ENCODE measurements around the gene STKLD1.
"Not testable (repeated sequence)": the region's sequence is repeated elsewhere in the genome, so short reads cannot be mapped to it uniquely, and the experiment has no call there.

The STKLD1 gene

DNA sequence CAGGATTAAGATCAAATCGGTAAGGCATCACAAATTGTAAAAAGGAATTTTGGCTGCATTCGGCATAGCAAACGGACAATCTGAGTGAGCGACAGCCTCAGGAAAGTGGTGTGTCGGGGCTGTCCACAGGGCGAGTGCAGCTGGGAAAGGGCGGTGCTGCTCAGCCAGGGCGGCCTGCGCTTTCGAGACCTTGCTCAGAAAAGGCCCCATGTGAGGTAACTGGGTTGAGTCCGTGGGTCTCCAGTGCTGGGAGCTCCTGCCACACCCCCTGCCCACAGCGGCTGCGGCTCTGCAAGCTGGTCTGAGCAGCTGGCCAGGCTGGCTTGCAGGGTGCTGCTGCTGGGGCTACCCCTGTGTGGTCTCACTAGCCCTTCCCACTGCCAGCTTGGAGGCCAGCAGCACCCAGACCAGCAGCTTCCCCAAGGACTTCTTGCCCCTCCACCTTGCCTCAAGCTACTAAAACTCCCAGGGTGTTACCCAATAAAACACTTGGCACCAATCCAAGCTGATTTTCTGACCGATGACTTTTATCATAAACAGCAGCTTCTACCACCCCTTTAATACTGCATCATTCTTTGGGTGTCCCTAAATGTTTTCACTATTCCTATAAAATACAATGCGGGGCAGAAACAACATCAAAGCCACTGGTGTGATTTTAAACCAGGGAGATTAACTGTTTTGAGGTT lies 13.7 kb upstream of the STKLD1 start:
- no peak for DNase-seq (ENCODE audit: low read depth)

DNA sequence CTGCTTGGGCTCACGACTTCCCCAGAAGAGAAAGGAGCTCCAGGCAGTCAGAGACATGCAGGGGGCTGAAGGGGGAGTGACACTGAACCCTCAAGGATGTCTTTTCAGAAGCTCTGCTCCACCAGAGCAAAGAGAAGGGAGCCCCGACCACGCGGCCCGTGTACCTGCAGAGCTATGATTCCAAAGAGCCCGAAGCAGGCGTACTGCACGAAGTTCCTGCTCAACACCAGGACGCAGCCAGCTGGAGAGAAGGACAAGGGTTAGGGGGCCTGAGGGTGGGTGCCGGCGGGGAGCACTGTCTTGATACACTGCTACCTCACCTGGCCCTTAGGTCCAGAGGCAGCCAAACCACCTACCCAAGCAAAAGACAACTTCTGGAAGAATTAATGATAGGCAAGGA lies 9.7 kb upstream of the STKLD1 start:
- no peak for DNase-seq (ENCODE audit: low read depth)

DNA sequence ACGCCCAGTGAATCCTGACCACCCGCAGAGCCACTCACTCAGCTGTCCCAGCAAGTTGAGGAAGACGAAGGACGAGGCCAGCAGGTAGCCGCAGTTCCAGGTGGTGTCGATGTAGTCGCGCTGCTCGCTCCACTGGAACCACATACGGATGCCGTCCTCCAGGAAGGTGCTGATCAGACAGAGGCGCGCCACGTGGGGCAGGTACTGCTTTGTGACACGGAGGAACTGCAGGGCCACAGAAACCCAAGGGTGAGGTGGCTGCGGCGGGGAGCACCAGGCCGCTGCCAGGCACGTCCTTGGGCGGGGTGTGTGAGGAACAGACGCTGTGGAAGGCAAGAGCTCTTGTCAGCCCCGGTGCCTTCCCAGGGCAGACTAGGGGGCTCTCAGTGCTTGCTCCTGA lies 8.9 kb upstream of the STKLD1 start:
- no peak for DNase-seq (ENCODE audit: low read depth)

DNA sequence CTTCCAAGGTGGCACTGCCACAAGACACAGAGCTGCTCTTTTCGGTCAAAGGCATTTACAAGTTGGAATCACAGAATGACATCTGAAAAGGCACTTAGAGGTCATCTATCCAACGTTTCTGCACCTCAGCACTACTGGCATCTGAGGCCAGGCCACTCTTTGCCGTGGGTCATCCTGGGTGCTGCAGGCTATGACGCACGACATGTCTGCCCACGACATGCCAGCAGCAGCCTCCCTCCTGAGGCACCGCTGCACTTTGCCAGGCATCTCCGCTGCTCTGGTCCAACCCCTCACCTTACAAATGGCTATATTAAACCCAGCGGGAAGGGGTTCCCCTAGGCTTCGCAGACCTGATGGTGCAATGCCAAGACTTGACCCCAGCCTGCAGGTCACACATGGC lies 8.4 kb upstream of the STKLD1 start:
- DNase-seq (ENCODE audit: low read depth) = no peak

DNA sequence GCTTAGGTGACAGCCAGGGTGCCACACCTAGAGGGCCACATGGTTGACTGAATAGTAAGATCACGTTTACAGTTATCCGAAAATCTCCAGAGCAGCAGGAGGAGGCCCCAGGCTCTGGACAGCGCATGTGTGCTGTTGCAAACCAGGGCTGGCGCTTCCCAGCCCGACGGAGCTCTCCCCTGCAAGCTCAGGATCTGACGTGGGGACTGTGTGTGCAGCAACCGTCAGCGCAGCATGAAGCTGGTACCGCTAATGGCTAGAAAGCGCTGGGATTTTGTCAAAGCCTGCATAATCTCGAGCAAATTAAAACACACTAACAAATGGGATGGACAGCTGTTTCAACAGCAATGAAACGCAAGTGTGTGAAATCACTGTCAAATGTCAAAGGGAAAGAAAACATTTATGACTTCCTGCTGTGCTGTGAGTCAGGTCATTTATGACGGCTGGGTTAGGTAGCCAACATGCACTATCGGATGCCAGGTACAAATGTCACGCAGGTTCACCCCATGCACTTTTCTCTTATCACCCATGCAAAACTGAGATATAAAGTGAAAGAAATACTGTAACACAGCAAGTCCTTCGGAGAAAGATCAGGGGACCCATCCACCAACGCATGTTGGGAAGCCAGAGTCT lies 7.8 kb upstream of the STKLD1 start:
- DNase-seq (ENCODE audit: low read depth) = no peak

DNA sequence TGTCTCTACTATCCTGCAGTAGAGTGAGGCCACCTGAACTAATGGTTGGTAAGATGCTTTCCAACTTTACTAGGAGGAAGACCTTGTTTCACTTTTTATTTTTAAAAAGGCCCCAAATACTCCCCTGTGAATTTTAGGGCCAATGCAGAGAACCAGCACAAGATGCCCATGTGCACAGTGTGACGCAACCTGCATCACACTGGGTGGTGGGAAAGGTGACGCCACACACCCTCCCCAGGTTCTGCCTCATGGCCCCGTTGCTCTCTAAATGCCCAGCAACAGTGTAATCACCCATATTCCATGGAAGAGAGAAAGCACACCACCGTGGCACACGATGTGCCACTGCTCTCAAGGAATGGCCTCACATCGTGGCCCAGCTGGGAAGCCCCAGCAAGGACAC lies 6.7 kb upstream of the STKLD1 start:
- DNase-seq (ENCODE audit: low read depth) = no peak

DNA sequence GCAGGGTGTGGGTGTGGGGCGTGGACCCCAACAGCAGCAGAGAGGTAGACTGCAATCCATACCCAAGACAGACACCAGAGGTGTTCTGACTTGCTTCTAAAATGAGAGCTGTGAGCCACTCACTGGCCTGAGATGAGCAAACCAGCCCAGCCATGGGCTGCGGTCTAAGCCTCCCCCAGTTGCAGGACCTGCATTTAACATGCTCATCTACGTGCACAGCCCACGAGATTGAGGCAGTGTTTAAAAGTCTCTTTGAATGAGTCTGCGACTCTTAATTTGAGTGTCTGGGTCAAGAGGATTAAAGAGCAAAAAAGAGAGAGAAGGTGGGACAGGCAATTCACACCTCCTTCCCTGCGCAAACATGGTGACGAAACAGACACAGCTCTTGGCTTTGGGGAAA lies 6.2 kb upstream of the STKLD1 start:
- DNase-seq (ENCODE audit: low read depth) = no peak

DNA sequence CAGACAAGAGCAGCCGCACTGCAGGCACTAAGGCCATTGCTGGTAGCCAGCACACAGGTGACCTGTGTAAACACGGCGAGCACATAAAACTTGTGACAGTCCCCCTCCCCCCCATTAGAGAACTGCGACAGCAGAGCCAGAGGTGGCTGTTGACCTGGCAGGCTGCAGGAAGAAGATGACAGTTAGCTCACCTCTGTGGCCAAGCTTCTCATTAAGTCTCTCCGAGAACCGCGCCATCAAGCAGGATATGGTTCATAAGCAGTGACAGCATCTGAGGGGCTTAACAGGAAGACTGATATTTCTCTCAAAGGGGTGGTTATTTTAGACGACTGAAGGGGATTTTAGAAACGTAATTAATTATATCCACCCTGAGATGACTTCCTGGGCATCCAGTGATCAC lies 5.5 kb upstream of the STKLD1 start:
- DNase-seq (ENCODE audit: low read depth) = no peak

DNA sequence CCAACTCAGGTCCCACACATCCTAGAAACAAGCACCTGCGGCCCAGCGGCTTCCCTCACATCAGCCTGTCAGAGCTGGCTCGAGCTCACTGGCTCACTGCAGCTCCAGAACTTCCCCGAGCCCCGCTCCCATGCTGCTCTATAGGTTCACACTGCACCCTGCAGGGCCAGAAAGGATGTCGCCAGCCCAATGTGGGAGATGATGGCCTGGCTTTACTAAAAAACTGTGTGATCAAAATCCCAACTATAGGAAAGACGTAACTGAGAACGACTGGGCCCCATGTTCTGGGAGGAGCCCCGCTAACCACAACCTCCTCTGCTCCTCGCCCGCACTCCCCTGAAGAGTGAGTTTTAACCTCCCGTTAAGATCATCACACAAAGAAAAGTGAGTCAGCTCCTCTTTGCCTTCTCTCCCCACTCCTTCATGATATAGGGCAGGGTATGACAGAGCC lies 4.9 kb upstream of the STKLD1 start:
- DNase-seq (ENCODE audit: low read depth) = peak; percentile 66

DNA sequence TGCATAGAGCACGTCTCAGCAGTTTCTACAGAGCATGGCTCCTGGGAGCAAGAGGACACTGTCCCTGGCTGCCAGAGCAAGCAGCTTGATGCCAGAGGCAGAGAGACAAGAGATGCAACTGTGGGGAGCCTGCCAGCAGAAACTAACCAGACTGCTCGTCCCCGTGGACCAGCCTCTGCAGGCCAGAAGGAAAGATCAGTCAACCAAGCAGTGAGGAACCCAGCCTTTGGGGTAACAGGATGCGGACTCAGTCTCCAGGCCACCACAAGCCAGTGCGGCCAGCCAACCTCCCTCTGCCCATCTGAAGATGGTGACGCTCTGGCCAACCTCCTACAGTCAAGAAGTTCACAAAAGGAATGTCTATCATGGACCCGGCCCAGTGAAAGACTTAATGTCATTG lies 4.0 kb upstream of the STKLD1 start:
- DNase-seq (ENCODE audit: low read depth) = no peak

DNA sequence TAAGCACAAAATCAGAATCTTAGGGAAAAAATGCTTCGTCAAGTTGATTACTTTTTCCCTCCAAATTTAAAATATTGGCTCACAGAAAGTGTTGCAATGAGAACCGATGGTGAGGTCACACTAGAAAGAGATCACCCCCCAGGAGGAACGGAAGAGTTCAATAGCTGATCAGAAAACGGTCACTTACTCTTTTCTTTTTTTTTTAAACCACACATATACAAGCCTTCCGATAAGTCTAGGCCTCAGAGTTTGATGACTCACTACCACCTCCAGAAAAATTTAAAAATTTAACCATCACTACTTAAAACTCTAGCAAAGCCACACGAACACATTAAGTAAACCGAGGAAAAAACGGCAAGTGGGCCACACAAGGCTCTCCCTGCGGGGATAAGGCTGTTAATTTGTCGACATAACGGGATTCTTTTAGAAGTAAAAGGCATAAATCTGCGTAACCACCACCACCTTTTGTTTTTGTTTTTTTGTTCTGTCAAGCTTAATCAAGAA lies 1.5 kb upstream of the STKLD1 start:
- no peak for DNase-seq (ENCODE audit: low read depth)

DNA sequence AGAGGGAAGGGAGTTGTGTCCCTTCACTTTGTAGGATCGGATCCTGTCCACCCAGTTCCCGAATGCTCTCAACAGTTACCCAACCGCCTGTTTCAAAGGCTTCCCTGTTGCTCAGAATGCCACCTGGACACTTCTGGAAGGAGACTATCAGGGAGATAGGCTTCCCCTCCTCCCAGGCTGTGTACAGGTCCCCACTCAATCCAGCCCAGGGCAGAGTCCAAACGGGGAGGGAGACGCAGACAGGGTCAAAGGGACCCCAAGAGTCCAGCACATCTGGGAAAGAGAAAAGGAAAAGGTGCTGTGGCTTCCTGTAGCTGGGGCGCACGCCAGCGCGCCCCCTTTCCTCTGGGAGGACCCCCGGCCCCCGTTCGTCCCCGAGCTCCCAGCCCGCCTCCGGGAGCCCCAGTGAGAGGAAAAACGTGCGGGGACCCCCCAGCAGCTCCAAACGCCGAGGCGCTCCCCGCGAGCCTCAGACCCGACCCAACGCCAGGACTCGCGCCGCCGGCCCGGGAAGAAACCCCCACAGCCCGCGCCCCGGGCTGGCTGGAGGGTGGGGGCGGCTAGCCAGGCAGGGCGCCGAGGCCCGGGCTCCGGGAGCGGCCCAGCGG lies 946 bp upstream of the STKLD1 start:
- no peak for DNase-seq (ENCODE audit: low read depth)

DNA sequence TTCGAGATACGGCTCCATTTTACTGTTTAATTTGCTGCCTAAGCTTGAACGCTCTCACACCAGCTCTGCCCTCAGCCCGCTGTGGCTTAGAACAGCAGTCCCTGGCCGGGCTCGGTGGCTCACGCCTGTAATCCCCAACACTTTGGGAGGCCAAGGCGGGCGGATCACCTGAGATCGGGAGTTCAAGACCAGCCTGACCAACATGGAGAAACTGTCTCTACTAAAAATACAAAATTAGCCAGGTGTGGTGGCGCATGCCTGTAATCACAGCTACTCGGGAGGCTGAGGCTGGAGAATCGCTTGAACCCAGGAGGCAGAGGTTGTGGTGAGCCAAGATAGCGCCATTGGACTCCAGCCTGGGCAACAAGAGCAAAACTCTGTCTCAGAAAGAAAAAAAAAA lies 1.1 kb downstream of the STKLD1 start:
- not testable (repeated sequence) for DNase-seq (ENCODE audit: low read depth)

DNA sequence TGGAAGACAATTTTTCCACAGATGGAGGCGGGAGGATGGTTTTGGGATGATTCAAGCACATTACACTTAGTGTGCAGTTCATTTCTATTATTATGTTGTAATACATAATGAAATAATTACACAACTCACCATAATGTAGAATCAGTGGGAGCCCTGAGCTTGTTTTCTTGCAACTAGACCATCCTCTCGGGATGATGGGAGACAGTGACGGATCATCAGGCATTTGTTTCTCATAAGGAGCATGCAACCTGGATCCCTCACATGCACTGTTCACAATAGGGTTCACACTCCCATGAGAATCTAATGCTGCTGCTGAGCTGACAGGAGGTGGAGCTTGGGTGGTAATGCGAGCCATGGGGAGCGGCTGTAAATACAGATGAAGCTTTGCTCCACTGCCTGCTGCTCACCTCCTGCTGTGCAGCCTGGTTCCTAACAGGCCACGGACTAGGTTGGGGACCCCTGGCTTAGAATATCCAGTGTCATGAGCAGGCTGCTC lies 1.6 kb downstream of the STKLD1 start:
- DNase-seq (ENCODE audit: low read depth) = no peak

DNA sequence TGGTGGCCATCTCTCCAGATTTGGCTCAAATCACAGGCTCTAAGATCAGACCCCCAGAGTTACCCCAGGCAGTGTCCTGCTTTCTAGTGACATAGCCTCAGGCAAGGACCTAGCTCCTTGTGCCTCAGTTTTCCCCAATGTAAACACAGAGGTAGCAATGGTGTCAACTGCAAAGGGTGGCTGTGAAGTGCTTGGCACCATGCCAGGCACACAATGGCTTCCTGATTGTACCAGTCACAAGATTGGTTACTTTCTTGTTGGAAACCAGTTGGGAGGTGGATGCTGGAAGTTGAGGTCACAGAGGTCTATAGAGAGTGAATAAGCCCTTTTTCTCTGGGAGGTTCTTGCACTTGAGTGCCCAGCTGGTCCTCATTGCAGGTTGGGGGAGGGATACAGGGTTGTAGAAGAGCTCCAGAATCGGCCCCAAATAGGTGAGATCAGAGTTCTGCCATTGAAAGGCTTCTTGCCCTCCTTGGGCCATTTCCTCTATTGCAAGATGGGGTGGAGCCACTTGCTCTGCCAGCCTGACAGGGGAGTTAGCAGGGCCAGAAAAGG lies 2.3 kb downstream of the STKLD1 start:
- no peak for DNase-seq (ENCODE audit: low read depth)

DNA sequence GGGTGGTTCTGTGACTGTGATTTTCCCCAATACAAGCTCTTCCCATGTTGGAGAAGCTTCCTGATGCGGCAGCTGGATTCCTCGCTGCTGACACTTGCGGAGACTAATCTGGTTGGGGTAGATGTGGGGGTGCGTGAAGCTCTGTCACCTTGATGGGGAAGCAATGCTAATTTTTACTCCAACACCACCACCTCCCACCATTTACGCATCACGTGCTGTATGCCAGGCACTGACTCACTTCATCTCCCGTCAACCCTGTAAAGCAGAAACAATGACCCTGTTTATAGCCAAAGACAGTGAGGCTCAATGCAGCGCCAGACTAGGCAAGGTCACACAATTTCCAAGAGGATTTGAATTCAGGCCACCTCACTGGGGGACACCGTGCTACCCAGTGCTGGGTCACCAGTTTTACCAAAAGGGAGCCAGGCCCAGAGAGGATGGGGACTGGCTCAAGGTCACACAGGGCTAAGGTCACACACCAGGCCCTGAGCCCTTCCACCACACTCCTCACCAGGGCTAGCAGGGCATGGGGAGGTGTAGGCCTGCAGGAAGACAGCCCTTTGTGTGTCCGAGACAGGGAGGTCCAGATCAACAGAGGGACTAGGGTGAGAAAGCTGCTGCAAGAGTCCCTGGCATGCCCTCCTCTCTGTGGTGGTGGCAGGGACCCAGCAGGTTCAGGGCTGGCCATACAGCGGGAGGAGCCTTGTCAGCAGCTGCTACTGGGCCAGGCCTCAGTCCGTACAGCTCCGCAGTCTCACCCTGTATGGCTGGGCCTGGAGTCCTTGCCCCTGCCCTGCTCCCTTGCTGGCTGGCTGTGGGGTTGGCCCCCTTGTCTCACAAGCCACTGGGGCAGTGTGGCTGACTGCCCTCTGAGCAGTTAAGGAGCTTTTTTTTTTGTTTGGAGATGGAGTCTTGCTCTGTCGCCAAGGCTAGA lies 3.3 kb downstream of the STKLD1 start:
- DNase-seq (ENCODE audit: low read depth) = no peak

DNA sequence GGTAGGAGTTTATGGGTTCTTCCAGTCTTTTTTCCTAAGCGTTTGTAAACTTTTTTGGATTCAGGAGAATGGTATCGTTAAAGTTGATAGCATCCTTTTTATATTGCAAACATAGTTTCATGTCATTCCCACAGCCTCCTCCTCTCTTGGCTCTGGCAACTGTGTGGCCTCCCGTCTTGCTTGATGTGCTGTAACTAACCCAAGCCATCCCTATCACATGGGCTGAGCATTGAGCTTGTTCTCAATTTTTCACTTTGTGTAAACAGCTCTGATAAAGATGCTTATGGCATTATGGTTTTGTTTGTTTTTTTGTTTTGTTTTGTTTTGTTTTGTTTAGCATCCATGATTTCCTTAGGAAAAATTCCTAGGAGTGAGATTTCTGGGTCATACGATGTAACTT lies 4.6 kb downstream of the STKLD1 start:
- no peak for DNase-seq (ENCODE audit: low read depth)

DNA sequence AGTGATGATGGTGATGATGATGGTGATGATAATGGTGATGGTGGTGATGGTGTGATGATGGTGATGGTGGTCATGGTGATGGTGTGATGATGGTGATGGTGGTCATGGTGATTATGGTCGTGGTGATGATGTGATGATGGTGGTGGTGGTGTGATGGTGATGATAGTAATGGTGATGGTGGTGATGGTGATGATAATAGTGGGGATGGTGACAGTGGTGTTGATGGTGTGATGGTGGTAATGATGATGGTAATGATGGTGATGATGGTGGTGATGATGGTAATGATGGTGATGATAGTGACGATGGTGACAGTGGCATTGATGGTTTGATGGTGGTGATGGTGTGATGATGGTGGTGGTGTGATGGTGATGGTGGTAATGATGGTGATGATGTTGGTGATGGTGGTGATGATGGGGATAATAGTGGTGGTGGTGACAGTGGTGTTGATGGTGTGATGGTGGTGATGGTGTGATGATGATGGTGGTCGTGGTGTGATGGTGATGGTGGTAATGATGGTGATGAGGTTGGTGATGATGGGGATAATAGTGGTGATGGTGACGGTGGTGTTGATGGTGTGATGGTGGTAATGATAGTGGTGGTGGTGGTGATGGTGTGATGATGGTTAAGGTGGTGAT lies 6.5 kb downstream of the STKLD1 start:
- DNase-seq (ENCODE audit: low read depth) = no peak

DNA sequence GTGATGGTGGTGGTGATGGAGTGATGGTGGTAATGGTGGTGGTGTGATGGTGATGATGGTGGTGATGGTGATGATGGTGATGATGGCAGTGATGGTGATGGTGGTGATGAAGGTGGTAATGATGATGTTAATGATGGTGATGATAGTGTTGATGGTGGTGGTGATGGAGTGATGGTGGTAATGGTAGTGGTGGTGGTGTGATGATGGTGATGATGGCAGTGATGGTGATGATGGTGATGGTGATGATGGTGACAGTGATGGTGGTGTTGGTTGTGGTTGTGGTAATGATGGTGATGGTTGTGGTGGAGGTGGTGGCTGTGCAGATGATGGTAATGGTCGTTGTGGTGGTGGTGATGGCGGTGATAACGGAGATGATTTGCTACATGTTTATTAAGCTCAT lies 7.3 kb downstream of the STKLD1 start:
- DNase-seq (ENCODE audit: low read depth) = no peak

DNA sequence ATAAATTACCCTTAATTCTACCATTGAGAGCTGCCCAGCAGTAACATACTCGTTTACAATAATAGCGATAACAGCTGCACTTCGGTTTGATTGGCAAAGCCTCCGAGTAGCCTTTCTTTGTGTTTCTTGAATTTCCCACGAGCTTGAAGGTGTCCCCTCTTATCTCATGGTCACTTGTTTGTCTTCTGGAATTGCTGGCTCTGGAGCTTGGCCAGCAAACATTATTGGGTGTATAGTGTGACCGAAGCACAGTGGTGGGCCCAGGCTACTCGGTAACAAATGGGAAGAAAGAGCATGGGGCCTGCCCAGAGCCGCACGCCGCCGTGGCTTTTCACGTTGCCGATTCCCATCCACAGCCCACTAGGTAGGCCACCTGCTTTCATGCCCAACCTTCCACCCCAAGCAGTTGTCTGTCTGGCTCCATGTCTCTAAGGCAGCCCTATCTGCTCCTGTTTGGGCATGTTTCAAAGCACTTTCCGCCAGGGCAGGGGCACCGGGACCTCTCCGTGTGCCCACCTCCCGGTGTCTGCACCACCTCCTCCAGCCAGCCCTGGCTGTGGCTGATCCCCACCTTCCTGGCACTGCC lies 8.7 kb downstream of the STKLD1 start:
- no peak for DNase-seq (ENCODE audit: low read depth)

DNA sequence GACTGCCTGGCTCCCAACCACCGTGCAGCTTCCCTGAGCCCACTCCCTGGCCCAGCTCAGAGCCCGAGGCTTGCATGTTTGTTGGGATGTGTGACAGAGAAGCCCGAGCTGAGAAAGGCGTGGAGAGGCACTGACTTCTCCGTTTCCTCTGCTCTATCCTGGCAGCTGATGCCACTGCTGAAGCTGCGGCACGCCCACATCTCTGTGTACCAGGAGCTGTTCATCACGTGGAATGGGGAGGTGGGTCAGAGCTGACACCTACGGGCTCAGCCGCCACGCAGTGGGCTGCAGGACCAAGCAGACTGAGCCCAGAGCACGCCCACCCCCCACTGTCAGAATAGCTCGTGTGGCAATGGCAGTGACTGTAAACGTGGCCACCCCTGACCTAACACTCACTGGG lies 9.3 kb downstream of the STKLD1 start:
- DNase-seq (ENCODE audit: low read depth) = no peak
